ENCODE results near the gene DNAH10. TPM values are rescaled to one million over a fixed set of nuclear protein-coding genes. Genes with fewer than 3 reads are reported as not detected.
A peak's percentile ranks its signal among the peaks of the same experiment; 100 is the strongest.

The DNAH10 gene
- total and polyA plus RNA-seq, 2 of the 4 experiments (the other 2 are of a cell fraction), result 0.18 to 0.22 TPM

DNA sequence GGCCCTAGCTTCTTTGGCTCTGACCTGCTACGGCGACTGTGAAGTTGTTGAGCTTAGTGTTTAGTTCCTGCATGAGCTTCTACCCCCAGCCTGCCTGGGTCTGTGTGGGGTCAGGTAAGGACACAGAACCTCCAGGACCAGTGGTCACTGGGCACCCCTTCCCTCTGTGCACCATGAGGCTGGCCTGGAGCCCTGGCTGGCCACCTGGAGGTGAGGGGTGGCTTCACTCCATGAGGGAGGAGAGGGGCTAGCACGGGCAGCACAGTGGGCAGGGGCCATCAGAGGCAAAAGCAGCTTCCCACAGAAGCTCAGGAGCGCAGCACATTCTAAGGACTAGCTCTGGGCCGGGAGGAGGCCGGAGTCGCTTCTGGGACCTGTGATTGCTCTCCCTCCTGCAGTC, 173.9 kb downstream of the DNAH10 start:
- ChIA-PET CTCF (no interaction called here), POLR2A (ENCODE audit: unreplicated experiment) (no interaction called here)
- in situ Hi-C loops (cut with MboI; ENCODE audit: low sequenced_read_pairs), result no loop called here
- Histone ChIP-seq H2AFZ (replicated peaks; ENCODE audit: low read length, poor library complexity) (peak overlapping the region; percentile 24), H3K4me2 (ENCODE audit: low read depth, low read length) (no peak overlapping the region), H3K27ac (ENCODE audit: insufficient read depth, low read length) (no peak overlapping the region), H3K27me3 (ENCODE audit: control insufficient read depth, insufficient read depth, low read length) (no peaks in the 10 kb centered on the region), H3K4me1 (ENCODE audit: control insufficient read depth, insufficient read depth, low read length) (peaks cover 6% of the 10 kb centered on the region), H3K36me3 (ENCODE audit: control insufficient read depth, insufficient read depth, low read length) (peaks cover 32% of the 10 kb centered on the region; the same call in 1 of the 2 replicates), H2BK5ac (ENCODE audit: low read depth, low read length, poor library complexity, severe bottlenecking) (no peak overlapping the region), H3K23ac (ENCODE audit: low read depth, low read length) (no peak overlapping the region), H2AK9ac (replicated peaks; ENCODE audit: low read depth, low read length, poor library complexity) (no peak overlapping the region), H4K91ac (ENCODE audit: insufficient read depth, low read depth, low read length) (no peak overlapping the region), H3K4ac (ENCODE audit: low read depth, low read length) (no peak overlapping the region), H2AK5ac (ENCODE audit: low read depth, low read length) (no peak overlapping the region), H2BK120ac (ENCODE audit: low read depth, low read length) (no peak overlapping the region), H3K56ac (ENCODE audit: extremely low read depth, insufficient read depth, low read length) (no peak overlapping the region), H4K8ac (ENCODE audit: low read depth in 2 of 2, low read length in 2 of 2) (no peak overlapping the region), H3K18ac (ENCODE audit: low read depth, low read length) (no peak overlapping the region), H3K4me3 (ENCODE audit: insufficient read depth, low read depth, low read length) (no peak overlapping the region), H2BK20ac (ENCODE audit: low read depth, low read length) (no peak overlapping the region), H3K9me3 (ENCODE audit: control insufficient read depth, insufficient read depth, low read length) (no peaks in the 10 kb centered on the region; the same call in 1 of the 2 replicates), H3K79me1 (ENCODE audit: low read depth in 1 of 2, low read length in 2 of 2) (peaks cover 0 to 12% of the 10 kb centered on the region in 2 experiments; a peak in 1 of 4 replicates), H4K20me1 (ENCODE audit: insufficient read depth, low read length) (no peaks in the 10 kb centered on the region), H2BK15ac (ENCODE audit: low read depth, low read length) (no peak overlapping the region), H3K14ac (replicated peaks; ENCODE audit: low read depth, low read length) (no peak overlapping the region), H3K9me1 (ENCODE audit: insufficient read depth, low read length) (peaks cover 6% of the 10 kb centered on the region; the same call in 1 of the 2 replicates), H3K9ac (ENCODE audit: low read depth, low read length) (no peak overlapping the region), H4K5ac (ENCODE audit: low read depth, low read length) (no peak overlapping the region)
- no CpG with 5 or more reads among the region's 7 CpGs for WGBS, 2 experiments (ENCODE audit: extremely low coverage in 2 of 2, insufficient read length in 1 of 2)
- ATAC-seq (ENCODE audit: low read depth) (no peak), DNase-seq (no peak)
- dilution Hi-C loops (cut with HindIII; ENCODE audit: low sequenced_read_pairs, unreplicated experiment), result no loop called here
- intact Hi-C loops (cut with micrococcal nuclease), result no loop called here
- BruUV-seq (replicated peaks), result no TSS peak
- no peak for TF ChIP-seq RAD21 (IDR thresholded peaks at IDR 0.05; ENCODE audit: low read length)
